PC-9 (cell line): ENCODE measurements around the gene MAGEB2.

ENCODE experiments used
- CTCF ChIP-seq: fragments of 200-600 bp; sonication (generic); conservative IDR thresholded peaks from 2 replicates; pipeline ENCODE4 v1.6.1; 2017; ENCODE audit warnings: mixed run types, antibody characterized with exemption, mild to moderate bottlenecking, moderate library complexity
- EZH2 ChIP-seq: fragments of 200-600 bp; sonication (generic); IDR thresholded peaks from 2 replicates; pipeline ENCODE4 v1.8.0; 2017; ENCODE audit warnings: antibody characterized with exemption, low read depth

GRCh38 chrX:30261012-30261411, 45.6 kb downstream of the MAGEB2 start:
- no peak for TF ChIP-seq CTCF
- TF ChIP-seq EZH2 = no peak
